A673 (cell line): ENCODE results near the gene GRK1.

ENCODE experiments used
- CTCF ChIP-seq: fragments of 300-800, 200-600 bp; sonication (generic); conservative IDR thresholded peaks from 2 replicates; pipeline ENCODE4 v1.5.1; 2017; ENCODE audit warnings: low read depth, mild to moderate bottlenecking, antibody characterized with exemption, low read length, moderate library complexity, mixed read lengths
- EZH2 ChIP-seq: fragments of 200-600 bp; sonication (generic); IDR thresholded peaks from 2 replicates; pipeline ENCODE4 v1.6.1; 2017; ENCODE audit warnings: borderline replicate concordance, low read depth, mild to moderate bottlenecking, mixed read lengths, antibody characterized with exemption, low read length; ENCODE audit not compliant: poor library complexity, severe bottlenecking

- no peak for TF ChIP-seq EZH2
- TF ChIP-seq CTCF: no peak
Observed at GRCh38 chr13:113637262-113638160, 29.5 kb upstream of the GRK1 start.
